Heart right ventricle (tissue), 16 donors: ENCODE data around the gene NFIB. TPM values are rescaled to one million over a fixed set of nuclear protein-coding genes. Genes with fewer than 3 reads are reported as not detected.

ENCODE experiments used
- ATAC-seq, 8 donors: fragments of 200-7000 bp; cut with Tn5 transposase; one replicate each; pipeline ENCODE4 v1.9.1; 2020; ENCODE audit warnings: mild to moderate bottlenecking in 8 of 8, moderate library complexity in 8 of 8, moderate number of reproducible peaks in 1 of 8
- DNase-seq, 2 donors: peaks; one replicate each; pipeline ENCODE4 v3.0.0-alpha.2; 2020
- H3K27ac ChIP-seq, 10 donors: fragments of 200-600 bp; sonication (generic) in 2 of 10; one replicate each; pipeline versions ENCODE4 v1.5.0 to v1.8.0; 2020 to 2022; ENCODE audit warnings: mild to moderate bottlenecking in 3 of 10
- H3K27me3 ChIP-seq, 7 donors: fragments of 200-600 bp; one replicate each; pipeline ENCODE4 v1.8.0; 2021 to 2022; ENCODE audit warnings: mild to moderate bottlenecking in 2 of 7
- H3K36me3 ChIP-seq, 9 donors: fragments of 200-600 bp; sonication (generic) in 1 of 9; one replicate each; pipeline versions ENCODE4 v1.5.0 to v1.8.0; 2020 to 2022; ENCODE audit warnings: mild to moderate bottlenecking in 2 of 9
- H3K4me1 ChIP-seq, 9 donors: fragments of 200-600 bp; sonication (generic) in 1 of 9; one replicate each; pipeline versions ENCODE4 v1.5.0 to v1.8.0; 2020 to 2022; ENCODE audit warnings: mild to moderate bottlenecking in 4 of 9
- H3K4me3 ChIP-seq, 10 donors: fragments of 200-600 bp; sonication (generic) in 2 of 10; one replicate each; pipeline versions ENCODE4 v1.5.0 to v1.8.0; 2020 to 2022; ENCODE audit warnings: mild to moderate bottlenecking in 7 of 10, moderate library complexity in 2 of 10
- H3K9me3 ChIP-seq, 11 donors: fragments of 200-600 bp in 10 of 11; sonication (generic) in 2 of 11; one replicate each; pipeline versions ENCODE4 v1.5.0 to v1.8.0; 2013 to 2022; ENCODE audit warnings: mild to moderate bottlenecking in 2 of 11, control low read depth in 1 of 11, moderate library complexity in 1 of 11
- CTCF ChIP-seq, 9 donors: fragments of 200-600 bp; sonication (generic) in 2 of 9; IDR thresholded peaks; one replicate each; pipeline versions ENCODE4 v1.5.0 to v1.8.0; 2021 to 2022; ENCODE audit warnings: antibody characterized with exemption in 9 of 9, mild to moderate bottlenecking in 5 of 9, moderate library complexity in 1 of 9
- WGBS, 2 donors: extraction: QIAGEN DNeasy Blood & Tissue Kit; methylation state at CpG; one replicate each; pipeline ENCODE4 v1.1.7; 2013; ENCODE audit warnings: inconsistent platforms in 1 of 2; 5-methylcytosine and 5-hydroxymethylcytosine counted together
- intact Hi-C, 10 donors: fragments of 100-400 bp; cut with DNase I; formaldehyde crosslinking; loops; one replicate each; pipeline versions ENCODE4 v1.11.1 to v1.14.2; 2022
- polyA plus RNA-seq, 2 donors: library from polyadenylated mRNA; stranded (reverse); fragments of 200-250 nt; gene quantifications; one replicate each; pipeline ENCODE4 v1.2.3, GENCODE V29; 2013
- total RNA-seq, 10 donors: library from RNA; stranded (reverse); fragmentation: NEBNext Ultra II Directional in 3 of 10; extraction: Animal tissue kit (Norgen Biotek cat#: 25700) in 3 of 10; gene quantifications; one replicate each; pipeline versions ENCODE4 v1.2.1 to v1.2.4, GENCODE V29; 2021 to 2023
- donor health status: Arrhythmogenic right ventricular cardiomyopathy.
- donor health status: ischemic (EF 13 %, LVEDD 7.1; RV severe dilation, severe dysfunction).
- donor health status: healthy with polysubstance abuse.
- donor health status: DM: no; HTN: yes; CAD: no.
- donor health status: DM: no; HTN: no; CAD: no.
- donor health status: ischemic (EF 25% LVEDD 6.9; RV normal size, moderate dysfunction).
- donor health status: ischemic (EF 25% LVEDD 5.7; RV mildly dilated, moderate dysfunction).
- donor health status: healthy.
- donor health status: DM: yes; HTN: yes; CAD: no.
- donor health status: Ischemic cardiomyopathy.
- donor health status: ischemic (EF 35%, LVEDD 5.7; RV mildly dilated, moderate dysfunction).
- donor health status: nonischemic (EF 11% LVEDD 7.7; RV severe dilation, severe dysfunction).
- donor health status: DM: yes; HTN: yes; CAD: no.
- donor health status: PGD.
- donor health status: ischemic (EF 29% LVEDD 5.4; RV normal size, mild dysfunction).
- donor health status: nonischemic (EF 23%, LVEDD 6.1; RV moderate dilation, normal function).

Gene NFIB
- total and polyA plus RNA-seq, 12 donors, result 16.7 to 145 (median 124) TPM

- WGBS, 2 donors, result 73 to 79% methylated on average over 4 of the region's 4 CpGs
- intact Hi-C loops, result no loop called here
- TF ChIP-seq CTCF (IDR thresholded peaks at IDR 0.05), result no peak
- DNase-seq (no peak), ATAC-seq (no peak)
- no peak overlapping the region for H3K4me3 ChIP-seq
- no peaks in the 10 kb centered on the region for H3K9me3 ChIP-seq
- no peaks in the 10 kb centered on the region for H3K27me3 ChIP-seq
- H3K36me3 ChIP-seq, result peaks cover 0 to 4% (median 0%) of the 10 kb centered on the region in 9 donors
- no peak overlapping the region for H3K27ac ChIP-seq
- H3K4me1 ChIP-seq, result peaks cover 0 to 15% (median 0%) of the 10 kb centered on the region in 9 donors
Observed at GRCh38 chr9:14077672-14078071, 236.3 kb downstream of the NFIB start.

- DNase-seq, result no peak
Observed at GRCh38 chr9:14075218-14075617, 238.7 kb downstream of the NFIB start.

GRCh38 chr9:14072850-14073249 lies 241.1 kb downstream of the NFIB start:
- no peaks in the 10 kb centered on the region for H3K4me1 ChIP-seq
- 76 to 84% methylated on average over 5 of the region's 5 CpGs for WGBS, 2 donors
- no peaks in the 10 kb centered on the region for H3K27me3 ChIP-seq
- no peaks in the 10 kb centered on the region for H3K9me3 ChIP-seq
- H3K4me3 ChIP-seq, result no peak overlapping the region
- intact Hi-C loops, result no loop called here
- DNase-seq, result no peak
- ATAC-seq, result no peak
- TF ChIP-seq CTCF (IDR thresholded peaks at IDR 0.05), result no peak
- no peak overlapping the region for H3K27ac ChIP-seq
- no peaks in the 10 kb centered on the region for H3K36me3 ChIP-seq

More at GRCh38 chr9:14075218-14075617, 238.7 kb downstream of the NFIB start:
- no peak for ATAC-seq
- H3K27me3 ChIP-seq, result no peaks in the 10 kb centered on the region
- H3K36me3 ChIP-seq, result peaks cover 0 to 4% (median 0%) of the 10 kb centered on the region in 9 donors
- intact Hi-C loops, result no loop called here
- TF ChIP-seq CTCF (IDR thresholded peaks at IDR 0.05), result no peak
- H3K27ac ChIP-seq, result no peak overlapping the region
- peaks cover 0 to 10% (median 0%) of the 10 kb centered on the region in 9 donors for H3K4me1 ChIP-seq
- 91 to 92% methylated on average over 4 of the region's 4 CpGs for WGBS, 2 donors
- no peaks in the 10 kb centered on the region for H3K9me3 ChIP-seq
- H3K4me3 ChIP-seq, result no peak overlapping the region

GRCh38 chr9:14071484-14071883 lies 242.5 kb downstream of the NFIB start:
- ATAC-seq (no peak), DNase-seq (no peak)
- Histone ChIP-seq H3K4me1 (peaks cover 0 to 11% (median 0%) of the 10 kb centered on the region in 9 donors), H3K27ac (no peak overlapping the region), H3K27me3 (no peaks in the 10 kb centered on the region), H3K36me3 (no peaks in the 10 kb centered on the region), H3K4me3 (no peak overlapping the region), H3K9me3 (no peaks in the 10 kb centered on the region)
- intact Hi-C loops, result no loop called here
- TF ChIP-seq CTCF (IDR thresholded peaks at IDR 0.05), result no peak
- 91 to 96% methylated on average over 5 of the region's 5 CpGs for WGBS, 2 donors
